Liver (tissue), 9 donors: ENCODE data around the gene DCAF15. TPM values are rescaled to one million over a fixed set of nuclear protein-coding genes. Genes with fewer than 3 reads are reported as not detected.
"Not testable (repeated sequence)": the region's sequence is repeated elsewhere in the genome, so short reads cannot be mapped to it uniquely, and the experiment has no call there.

Experiments
- DNase-seq: peaks from one replicate; pipeline ENCODE4 v3.0.0-alpha.2; 2017; ENCODE audit warnings: low spot score
- H3K27ac ChIP-seq, 2 donors: one replicate each; pipeline ENCODE4 v1.7.0; 2013; ENCODE audit warnings: inconsistent platforms in 2 of 2, low read length in 2 of 2, control low read depth in 1 of 2, low read depth in 1 of 2, mild to moderate bottlenecking in 1 of 2
- H3K27me3 ChIP-seq, 4 donors: one replicate each; pipeline versions ENCODE4 v1.6.1 to v1.7.0; 2013; ENCODE audit warnings: low read length in 3 of 4, inconsistent platforms in 1 of 4, mild to moderate bottlenecking in 1 of 4, moderate library complexity in 1 of 4; ENCODE audit not compliant: control insufficient read depth in 4 of 4, insufficient read depth in 4 of 4
- H3K36me3 ChIP-seq, 4 donors: one replicate each; pipeline versions ENCODE4 v1.6.1 to v1.7.0; 2013; ENCODE audit warnings: low read length in 3 of 4, mild to moderate bottlenecking in 3 of 4, low read depth in 1 of 4, moderate library complexity in 1 of 4; ENCODE audit not compliant: control insufficient read depth in 4 of 4, insufficient read depth in 3 of 4
- H3K4me1 ChIP-seq, 4 donors: one replicate each; pipeline versions ENCODE4 v1.6.1 to v1.7.0; 2013; ENCODE audit warnings: low read length in 3 of 4, mild to moderate bottlenecking in 3 of 4, moderate library complexity in 1 of 4; ENCODE audit not compliant: control insufficient read depth in 4 of 4, insufficient read depth in 4 of 4
- H3K4me3 ChIP-seq, 3 donors: one replicate each; pipeline versions ENCODE4 v1.6.1 to v1.7.0; 2013; ENCODE audit warnings: low read length in 3 of 3, control low read depth in 1 of 3, low read depth in 1 of 3, mild to moderate bottlenecking in 1 of 3
- H3K9ac ChIP-seq, 2 donors: one replicate each; pipeline ENCODE4 v1.7.0; 2013; ENCODE audit warnings: low read length in 2 of 2, mild to moderate bottlenecking in 2 of 2, moderate library complexity in 2 of 2, control low read depth in 1 of 2, low read depth in 1 of 2
- H3K9me3 ChIP-seq, 4 donors: one replicate each; pipeline versions ENCODE4 v1.6.1 to v1.7.0; 2013; ENCODE audit warnings: low read length in 3 of 4; ENCODE audit not compliant: control insufficient read depth in 4 of 4
- CTCF ChIP-seq: fragments of 150-350 bp; IDR thresholded peaks from 2 replicates; pipeline ENCODE4 v1.5.1; 2017; ENCODE audit warnings: improper control_type of control experiment, low read depth, low read length; ENCODE audit not compliant: missing input control
- FOXA2 ChIP-seq: IDR thresholded peaks from 2 replicates; pipeline ENCODE4 v1.6.1; 2016; ENCODE audit warnings: antibody characterized with exemption
- GABPA ChIP-seq, 2 donors: IDR thresholded peaks in 1 of 2; conservative IDR thresholded peaks in 1 of 2; 2 replicates each; pipeline ENCODE4 v1.6.1; 2016; ENCODE audit warnings: antibody characterized with exemption in 2 of 2, mild to moderate bottlenecking in 1 of 2, moderate library complexity in 1 of 2
- HNF4G ChIP-seq: IDR thresholded peaks from 2 replicates; pipeline ENCODE4 v1.6.1; 2016; ENCODE audit warnings: antibody characterized with exemption
- JUND ChIP-seq, 2 donors: IDR thresholded peaks; 2 replicates each; pipeline ENCODE4 v1.6.1; 2016; ENCODE audit warnings: antibody characterized with exemption in 2 of 2
- NR2F2 ChIP-seq: IDR thresholded peaks from 2 replicates; pipeline ENCODE4 v1.6.1; 2016; ENCODE audit warnings: antibody characterized with exemption
- RAD21 ChIP-seq, 2 donors: IDR thresholded peaks; 2 replicates each; pipeline ENCODE4 v1.6.1; 2016; ENCODE audit warnings: antibody characterized with exemption in 2 of 2, mild to moderate bottlenecking in 2 of 2
- REST ChIP-seq: IDR thresholded peaks from 2 replicates; pipeline ENCODE4 v1.6.1; 2016; ENCODE audit warnings: antibody characterized with exemption, mild to moderate bottlenecking
- YY1 ChIP-seq: IDR thresholded peaks from 2 replicates; pipeline ENCODE4 v1.6.1; 2016; ENCODE audit warnings: antibody characterized with exemption, mild to moderate bottlenecking
- ZBTB33 ChIP-seq: IDR thresholded peaks from 2 replicates; pipeline ENCODE4 v1.6.1; 2016; ENCODE audit warnings: antibody characterized with exemption
- WGBS: extraction: QIAGEN DNeasy Blood & Tissue Kit; methylation state at CpG from one replicate; pipeline ENCODE4 v1.1.7; 2013; 5-methylcytosine and 5-hydroxymethylcytosine counted together
- polyA plus RNA-seq, 2 donors: library from polyadenylated mRNA; stranded (reverse) in 1 of 2; unstranded in 1 of 2; fragments of 200-250 nt in 1 of 2; fragments of >200 nt in 1 of 2; fragmentation: Nextera tagmentation in 1 of 2; extraction: Ambion mirVana in 1 of 2; gene quantifications; one replicate each; pipeline versions ENCODE4 v1.2.1 to v1.2.3, GENCODE V29; 2013 to 2015
- total RNA-seq, 2 donors: library from RNA; depleted of rRNA; stranded (reverse); fragments of >200 nt; gene quantifications; one replicate each; pipeline ENCODE4 v1.2.3, GENCODE V29; 2014
- TF ChIP-seq, protein P1 (sequence below): IDR thresholded peaks from 2 replicates; pipeline ENCODE4 v1.6.1; 2016; ENCODE audit warnings: antibody characterized with exemption
- donor health status: healthy.
- donor health status: healthy.
- donor health status: healthy.
- donor health status: healthy.
- donor health status: healthy.

Gene DCAF15
- total and polyA plus RNA-seq, 4 donors: 2.6 to 10.4 (median 5.5) TPM

GRCh38 chr19:13920940-13921747 lies 31.2 kb upstream of the DCAF15 start:
- H3K9ac ChIP-seq: no peak overlapping the region
- H3K4me1 ChIP-seq: peaks cover 0 to 5% (median 2%) of the 10 kb centered on the region in 4 donors
- 90% methylated on average over 2 of the region's 2 CpGs for WGBS
- H3K27me3 ChIP-seq: no peaks in the 10 kb centered on the region
- H3K9me3 ChIP-seq: peaks cover 0 to 5% (median under 1%) of the 10 kb centered on the region in 4 donors
- no peak overlapping the region for H3K4me3 ChIP-seq
- no peak for DNase-seq
- peaks cover 23 to 34% (median 26%) of the 10 kb centered on the region in 4 donors for H3K36me3 ChIP-seq
- TF ChIP-seq FOXA2 (no peak), NR2F2 (no peak), RAD21 (IDR thresholded peaks at IDR 0.05) (no peak), YY1 (no peak), GABPA (IDR thresholded peaks at IDR 0.05 in 1 of 2, conservative IDR thresholded peaks at IDR 0.05 in 1 of 2) (peak in 1 of 2 donors; percentile 6), REST (no peak)
- TF ChIP-seq, protein P1, sequence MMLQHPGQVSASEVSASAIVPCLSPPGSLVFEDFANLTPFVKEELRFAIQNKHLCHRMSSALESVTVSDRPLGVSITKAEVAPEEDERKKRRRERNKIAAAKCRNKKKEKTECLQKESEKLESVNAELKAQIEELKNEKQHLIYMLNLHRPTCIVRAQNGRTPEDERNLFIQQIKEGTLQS: no peak
- H3K27ac ChIP-seq: no peak overlapping the region

GRCh38 chr19:13922118-13922517 lies 30.2 kb upstream of the DCAF15 start:
- H3K27ac ChIP-seq, H3K9me3 ChIP-seq, DNase-seq, H3K4me1 ChIP-seq, H3K9ac ChIP-seq, H3K4me3 ChIP-seq, H3K27me3 ChIP-seq: not testable (repeated sequence)
- H3K36me3 ChIP-seq: peaks cover 24 to 42% (median 31%) of the 10 kb centered on the region in 4 donors
- 96% methylated on average over 6 of the region's 6 CpGs for WGBS

GRCh38 chr19:13923194-13923987 lies 28.9 kb upstream of the DCAF15 start:
- WGBS: 97% methylated on average over 28 of the region's 28 CpGs
- Histone ChIP-seq H3K27ac (no peak overlapping the region), H3K27me3 (no peaks in the 10 kb centered on the region), H3K9ac (no peak overlapping the region), H3K36me3 (peaks cover 27 to 50% (median 35%) of the 10 kb centered on the region in 4 donors), H3K4me3 (no peak overlapping the region), H3K4me1 (no peaks in the 10 kb centered on the region), H3K9me3 (peaks cover 0 to 5% (median under 1%) of the 10 kb centered on the region in 4 donors)
- DNase-seq: no peak
- TF ChIP-seq, protein P1: no peak
- TF ChIP-seq REST (no peak), CTCF (no peak), NR2F2 (no peak), ZBTB33 (no peak), HNF4G (no peak), JUND (IDR thresholded peaks at IDR 0.05) (no peak), YY1 (no peak), RAD21 (IDR thresholded peaks at IDR 0.05) (no peak)
